ENCODE data around the gene PLAAT3.
"Not testable (repeated sequence)": the region's sequence is repeated elsewhere in the genome, so short reads cannot be mapped to it uniquely, and the experiment has no call there.

The PLAAT3 gene

DNA sequence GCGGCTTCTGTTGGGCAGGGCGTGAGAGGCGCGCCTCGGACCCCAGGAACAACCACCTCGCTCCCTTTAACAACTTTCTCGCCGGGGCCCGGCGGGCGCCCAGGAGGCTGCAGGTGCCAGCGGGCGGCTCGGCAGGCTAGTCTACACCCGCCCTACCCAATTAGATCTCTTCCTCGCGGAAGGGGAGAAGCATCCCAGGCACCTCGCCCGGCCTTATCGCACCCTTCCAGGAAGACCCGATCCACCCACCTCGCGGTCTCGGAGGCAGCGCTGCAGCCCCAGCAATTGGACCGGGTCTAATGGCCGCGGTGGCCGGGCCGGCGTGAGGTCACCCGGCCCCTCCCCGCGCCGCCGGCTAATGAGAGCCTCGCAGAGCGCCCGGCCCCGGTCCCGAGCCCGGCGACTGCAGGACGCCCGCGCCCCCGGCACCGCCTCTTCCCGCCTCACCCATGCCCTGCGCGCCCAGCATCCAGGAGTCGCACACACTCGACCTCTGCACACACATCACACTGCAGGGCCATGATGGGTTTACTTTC is at the start of gene PLAAT3:
PLAAT3 (minus strand) TSS at position 298 of the 536 bp plus-strand sequence. CDS start 419 bp downstream, outside the sequence.
- peak in 1 of 3 donors; percentile 23 for DNase-seq (ENCODE audit: low read depth in 2 of 3, low spot score in 1 of 3)

DNA sequence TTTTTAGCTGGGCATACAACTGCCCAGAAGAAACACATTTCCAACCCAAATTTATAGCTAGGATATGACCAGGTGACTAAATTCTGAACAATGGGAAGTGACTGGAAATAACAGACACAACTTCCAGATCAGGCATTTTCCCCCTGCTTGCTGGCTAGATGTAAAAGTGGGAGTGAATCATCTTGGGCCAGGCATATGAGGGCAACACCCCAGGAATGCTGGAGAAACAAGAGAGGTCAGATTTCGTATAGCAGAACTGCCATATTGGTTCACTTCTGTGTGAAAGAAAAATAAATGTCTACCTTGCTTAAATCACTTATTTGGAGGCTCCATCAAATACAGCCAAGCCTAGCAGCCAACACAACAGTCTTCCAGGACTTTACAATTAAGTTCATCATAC is 49.6 kb upstream of the PLAAT3 start:
- DNase-seq (ENCODE audit: low read depth in 2 of 3, low spot score in 1 of 3) = no peak

DNA sequence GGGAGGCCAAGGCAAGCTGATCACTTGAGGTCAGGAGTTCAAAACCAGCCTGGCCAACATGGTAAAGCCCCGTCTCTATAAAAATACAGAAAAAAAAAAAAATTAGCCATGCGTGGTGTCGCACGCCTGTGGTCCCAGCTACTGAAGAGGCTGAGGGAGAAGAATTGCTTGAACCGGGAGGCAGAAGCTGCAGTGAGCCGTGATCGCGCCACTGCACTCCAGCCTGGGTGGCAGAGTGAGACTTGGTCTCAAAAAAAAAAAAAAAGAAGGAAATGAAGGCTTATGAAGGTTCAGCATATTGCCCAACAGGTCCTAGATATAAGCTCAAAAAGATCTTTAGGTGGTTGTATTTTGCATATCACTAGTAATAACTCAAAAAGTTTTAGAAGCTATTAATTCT is 46.7 kb upstream of the PLAAT3 start:
- DNase-seq (ENCODE audit: low read depth in 2 of 3, low spot score in 1 of 3) = no peak

DNA sequence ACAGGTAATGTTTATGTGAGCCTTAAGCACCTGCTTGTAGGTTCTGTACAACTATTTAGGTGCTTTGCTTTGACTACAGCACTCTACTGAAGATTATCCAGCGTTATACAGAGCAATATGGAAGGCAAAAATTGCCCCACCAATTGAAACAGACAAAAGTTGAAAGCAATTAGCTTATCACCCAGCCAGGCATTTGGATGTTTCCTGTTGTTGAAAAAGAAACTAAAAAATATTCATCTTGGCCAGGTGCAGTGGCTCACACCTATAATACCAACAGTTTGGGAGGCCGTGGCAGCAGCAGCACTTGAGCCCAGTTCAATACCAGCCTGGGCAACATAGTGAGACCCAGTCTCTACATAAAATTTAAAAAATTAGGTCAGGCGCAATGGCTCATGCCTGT is 38.4 kb upstream of the PLAAT3 start:
- no peak for DNase-seq (ENCODE audit: low read depth in 2 of 3, low spot score in 1 of 3)

DNA sequence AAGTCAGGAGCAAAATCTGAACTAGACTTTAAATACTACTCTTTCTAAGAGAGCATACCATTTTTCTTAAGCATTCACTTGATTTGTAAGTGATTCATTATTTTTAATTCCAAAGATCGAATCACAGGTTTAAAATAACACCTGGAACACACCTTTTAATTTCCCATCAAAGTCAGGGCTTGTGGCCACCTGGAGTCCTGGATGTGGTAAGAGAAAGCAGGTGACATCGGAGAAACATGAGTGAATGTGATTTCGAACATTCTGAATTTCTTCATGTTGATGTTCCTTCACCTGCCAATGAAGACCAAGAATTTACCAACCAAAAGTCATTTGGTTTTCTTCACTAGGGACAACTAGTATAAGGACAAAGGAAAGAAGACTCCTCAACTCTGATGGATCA is 29.0 kb upstream of the PLAAT3 start:
- no peak for DNase-seq (ENCODE audit: low read depth in 2 of 3, low spot score in 1 of 3)

DNA sequence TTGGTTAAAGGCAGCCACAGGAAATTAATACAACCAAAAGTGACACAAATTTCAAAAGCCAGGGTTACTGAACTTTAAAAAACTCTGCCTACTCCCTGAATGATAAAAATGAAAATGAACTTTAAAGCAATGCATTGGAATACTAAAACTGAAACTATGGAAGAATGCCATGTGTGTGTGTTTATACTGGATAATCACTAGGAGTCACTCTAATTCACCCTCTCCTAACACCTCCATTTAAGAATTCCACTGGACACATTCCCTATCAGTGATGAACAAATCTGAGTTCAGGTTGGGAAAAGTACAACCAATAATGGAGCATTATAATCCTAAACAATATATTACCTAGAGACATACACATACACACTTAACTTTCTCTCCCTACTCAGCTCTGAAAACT is 27.5 kb upstream of the PLAAT3 start:
- DNase-seq (ENCODE audit: low read depth in 2 of 3, low spot score in 1 of 3) = no peak

DNA sequence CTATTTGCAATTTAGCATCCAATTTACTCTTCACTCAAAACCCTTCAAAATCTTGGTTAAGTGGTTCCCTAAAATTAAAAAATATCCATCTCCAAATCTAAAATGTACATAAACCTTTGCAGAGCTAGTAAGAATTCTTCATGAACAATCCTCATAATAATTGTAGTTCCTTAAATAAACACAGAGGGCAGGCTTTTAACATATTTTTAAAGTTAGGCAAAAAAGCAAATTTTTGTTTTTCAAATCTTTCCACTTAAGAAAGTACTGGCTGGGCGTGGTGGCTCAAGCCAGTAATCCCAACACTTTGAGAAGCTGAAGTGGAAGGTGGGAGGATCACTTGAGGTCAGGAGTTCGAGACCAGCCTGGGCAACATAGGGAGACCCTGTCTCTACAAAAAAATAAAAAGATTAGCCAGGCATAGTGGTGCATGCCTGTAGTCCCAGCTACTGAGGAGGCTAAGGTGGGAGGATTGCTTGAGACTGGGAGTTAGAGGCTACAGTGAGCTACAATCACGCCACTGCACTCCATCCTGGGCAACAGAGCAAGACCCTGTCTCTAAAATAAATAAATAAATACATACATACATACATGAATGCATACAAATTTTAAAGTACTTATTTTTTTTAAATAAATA is 25.1 kb upstream of the PLAAT3 start:
- DNase-seq (ENCODE audit: low read depth in 2 of 3, low spot score in 1 of 3) = no peak

DNA sequence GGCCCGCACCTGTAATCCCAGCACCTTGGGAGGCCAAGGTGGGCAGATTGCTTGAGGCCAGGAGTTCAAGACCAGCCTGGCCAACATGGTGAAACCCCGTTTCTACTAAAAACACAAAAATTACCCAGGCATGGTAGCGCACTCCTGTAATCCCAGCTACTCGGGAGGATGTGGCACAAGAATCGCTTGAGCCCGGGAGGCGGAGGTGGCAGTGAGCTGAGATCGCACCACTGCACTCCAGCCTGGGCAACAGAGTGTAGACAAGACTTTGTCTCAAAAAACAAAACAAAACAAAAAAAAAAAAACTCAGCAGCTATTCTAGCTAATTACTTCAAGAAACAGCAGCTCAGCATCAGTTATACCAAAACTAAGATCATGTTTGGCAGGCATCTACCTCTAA is 24.2 kb upstream of the PLAAT3 start:
- DNase-seq (ENCODE audit: low read depth in 2 of 3, low spot score in 1 of 3) = not testable (repeated sequence)

DNA sequence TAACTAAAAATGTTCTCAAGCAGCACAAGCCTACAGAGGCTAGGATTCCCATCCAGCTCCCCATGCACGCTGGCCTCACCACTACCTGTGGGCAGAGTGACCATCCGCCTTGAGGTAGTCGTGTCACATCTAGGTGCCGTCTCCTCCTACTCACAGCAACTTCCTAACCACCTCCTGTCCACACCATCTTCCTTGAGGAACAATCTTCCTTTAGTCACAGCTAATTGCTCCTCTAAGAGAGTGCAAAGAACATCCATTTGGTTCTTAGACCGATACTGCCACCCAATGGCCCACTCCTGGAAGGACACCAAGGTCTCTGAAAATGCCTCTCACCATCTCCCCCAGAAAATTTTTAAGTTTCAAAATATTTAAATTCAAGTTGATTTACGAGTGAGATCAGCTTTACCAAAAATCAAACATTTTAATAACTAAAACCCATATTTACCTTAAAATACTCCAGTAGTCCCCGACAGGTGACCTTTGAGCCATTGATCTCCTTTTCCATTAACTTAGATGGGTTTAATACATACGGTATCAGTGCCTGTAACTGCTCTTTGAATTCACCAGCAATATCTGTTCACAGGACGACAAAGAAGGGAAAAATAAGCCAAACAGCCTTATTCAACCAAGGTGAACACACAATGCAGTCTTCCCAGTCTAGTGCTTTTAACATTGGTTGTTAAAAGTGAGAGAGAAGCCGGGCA is 21.7 kb upstream of the PLAAT3 start:
- DNase-seq (ENCODE audit: low read depth in 2 of 3, low spot score in 1 of 3) = peak; percentile 39 to 63 (median 41)

DNA sequence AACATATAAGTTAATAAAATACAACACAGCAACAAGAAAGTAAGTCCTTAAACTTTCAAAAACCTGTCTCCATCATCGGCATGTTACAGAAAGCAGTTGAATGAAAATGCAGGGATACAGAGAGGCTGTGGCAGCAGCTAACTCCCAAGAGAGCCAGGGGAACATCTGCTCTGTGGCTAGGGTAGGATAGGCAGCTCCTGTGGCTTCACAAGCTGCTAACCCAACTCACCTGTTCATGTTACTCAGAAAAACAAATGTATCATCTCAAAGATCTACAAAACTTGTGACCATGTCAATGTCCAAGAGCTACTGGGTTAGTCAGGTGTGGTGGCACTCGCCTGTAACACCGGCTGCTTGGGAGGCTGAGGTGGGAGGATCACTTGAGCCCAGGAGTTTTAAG is 15.2 kb upstream of the PLAAT3 start:
- no peak for DNase-seq (ENCODE audit: low read depth in 2 of 3, low spot score in 1 of 3)

DNA sequence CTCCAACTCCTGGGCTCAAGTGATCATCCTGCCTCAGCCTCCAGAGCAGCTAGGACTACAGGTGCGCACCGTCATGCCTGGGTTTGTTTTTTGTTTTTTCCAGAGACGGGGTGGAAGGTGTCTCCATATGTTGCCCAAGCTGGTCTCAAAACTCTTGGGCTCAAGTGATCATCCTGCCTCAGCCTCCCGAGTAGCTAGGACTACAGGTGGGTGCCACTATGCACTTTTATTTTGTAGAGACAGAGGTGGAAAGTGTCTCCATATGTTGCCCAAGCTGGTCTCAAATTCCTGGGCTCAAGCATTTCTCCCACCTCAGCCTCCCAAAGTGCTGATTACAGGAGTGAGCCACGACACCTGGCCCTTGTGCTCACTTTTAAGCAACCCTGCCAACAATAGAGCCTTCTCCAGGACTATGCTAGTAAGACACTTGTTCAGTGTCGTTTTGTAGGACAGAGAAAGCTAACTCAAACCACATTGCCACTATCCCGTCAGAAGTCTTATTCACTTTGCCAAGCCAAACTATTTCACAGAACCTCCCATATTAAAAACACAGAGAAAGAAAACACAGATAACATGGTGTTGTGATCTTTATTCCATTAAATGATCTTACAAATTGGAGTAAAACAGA is 9.4 kb upstream of the PLAAT3 start:
- no peak for DNase-seq (ENCODE audit: low read depth in 2 of 3, low spot score in 1 of 3)

DNA sequence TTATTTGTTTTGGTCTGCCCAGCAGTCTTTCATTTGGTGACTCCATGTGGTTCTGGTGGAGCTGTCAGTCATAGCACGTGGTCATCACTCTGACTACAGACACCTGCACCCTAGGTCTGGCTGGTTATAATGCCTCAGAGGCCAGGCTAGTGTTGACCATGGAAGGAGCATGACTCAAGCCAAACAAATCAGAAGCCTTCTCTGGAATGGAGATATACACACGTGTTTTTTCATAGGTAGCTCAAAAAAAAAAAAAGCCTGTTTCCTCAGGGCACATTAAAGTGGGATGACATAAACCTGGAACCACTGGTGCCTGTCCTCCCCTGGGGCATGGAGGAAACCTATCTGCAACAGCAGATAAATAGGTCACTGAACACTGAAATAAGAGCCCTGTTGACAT is 8.1 kb upstream of the PLAAT3 start:
- no peak for DNase-seq (ENCODE audit: low read depth in 2 of 3, low spot score in 1 of 3)

DNA sequence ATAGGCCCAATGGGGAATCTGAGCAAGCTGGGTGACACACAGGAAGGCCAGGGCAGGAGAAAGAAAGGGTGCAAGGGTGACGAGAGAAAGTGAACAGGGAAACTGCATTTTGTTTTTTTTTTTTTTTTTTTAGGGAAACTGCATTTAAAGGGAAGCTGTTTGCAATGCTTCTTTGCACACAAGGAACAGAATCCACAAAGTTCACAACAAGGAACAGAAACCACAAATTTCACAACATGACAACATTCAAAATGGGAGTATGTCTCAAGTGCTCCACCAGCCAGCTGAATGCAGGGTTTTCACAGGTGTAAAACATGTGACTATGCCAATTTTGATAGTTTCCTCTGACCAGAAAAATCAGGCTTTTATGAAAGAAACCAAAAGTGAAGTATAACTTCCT is 6.8 kb upstream of the PLAAT3 start:
- DNase-seq (ENCODE audit: low read depth in 2 of 3, low spot score in 1 of 3) = no peak

DNA sequence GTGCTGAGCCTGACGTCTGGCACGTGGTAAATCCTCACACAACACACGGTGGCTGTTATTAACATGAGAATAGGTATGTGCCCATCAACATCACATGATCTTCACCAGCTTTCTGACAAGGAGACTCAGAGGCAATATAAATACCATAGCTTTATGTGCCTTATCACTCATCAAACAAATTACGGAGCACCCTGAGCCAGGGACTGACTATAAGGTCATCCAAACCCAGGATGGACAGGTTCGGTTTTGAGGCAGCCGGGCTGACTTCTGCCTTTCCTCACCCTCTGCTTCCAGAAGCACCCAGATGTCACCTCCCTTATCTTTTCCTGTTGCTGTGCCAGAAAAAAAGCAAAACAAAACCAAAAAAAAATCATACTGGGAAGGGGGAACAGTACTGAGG is 5.7 kb upstream of the PLAAT3 start:
- DNase-seq (ENCODE audit: low read depth in 2 of 3, low spot score in 1 of 3) = no peak

DNA sequence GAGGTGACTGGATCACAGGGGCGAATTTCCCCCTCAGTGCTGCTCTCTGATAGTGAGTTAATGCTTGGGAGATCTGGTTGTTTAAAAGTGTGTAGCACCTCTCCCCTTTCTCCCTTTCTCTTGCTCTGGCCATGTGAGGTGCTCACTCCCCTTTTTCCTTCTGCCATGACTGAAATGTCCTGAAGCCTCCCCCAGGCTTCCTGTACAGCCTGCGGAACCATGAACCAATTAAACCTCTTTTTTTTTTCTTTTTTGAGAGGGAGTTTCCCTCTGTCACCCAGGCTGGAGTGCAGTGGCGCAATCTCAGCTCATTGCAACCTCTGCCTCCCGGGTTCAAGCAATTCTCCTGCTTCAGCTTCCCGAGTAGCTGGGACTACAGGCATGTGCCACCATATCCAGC is 3.5 kb upstream of the PLAAT3 start:
- DNase-seq (ENCODE audit: low read depth in 2 of 3, low spot score in 1 of 3) = not testable (repeated sequence)

DNA sequence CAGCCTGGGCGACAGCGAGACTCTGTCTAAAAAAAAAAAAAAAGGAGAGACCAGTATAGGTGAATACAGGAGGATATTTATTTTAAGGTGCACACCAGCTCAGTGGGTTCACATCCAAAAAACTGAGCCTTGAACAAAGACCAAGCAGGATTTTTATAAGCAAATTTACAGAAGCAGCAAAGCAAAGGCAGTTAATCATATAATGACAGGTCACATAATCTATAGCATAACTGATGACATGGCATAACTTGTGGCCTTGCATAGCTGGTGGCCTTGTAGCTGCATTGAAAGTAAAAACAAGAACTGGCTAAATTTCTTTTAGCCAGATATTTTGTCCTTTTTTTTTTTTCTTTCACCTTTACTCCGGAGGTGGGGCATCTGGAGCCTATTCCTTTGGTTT is 2.7 kb upstream of the PLAAT3 start:
- no peak for DNase-seq (ENCODE audit: low read depth in 2 of 3, low spot score in 1 of 3)

DNA sequence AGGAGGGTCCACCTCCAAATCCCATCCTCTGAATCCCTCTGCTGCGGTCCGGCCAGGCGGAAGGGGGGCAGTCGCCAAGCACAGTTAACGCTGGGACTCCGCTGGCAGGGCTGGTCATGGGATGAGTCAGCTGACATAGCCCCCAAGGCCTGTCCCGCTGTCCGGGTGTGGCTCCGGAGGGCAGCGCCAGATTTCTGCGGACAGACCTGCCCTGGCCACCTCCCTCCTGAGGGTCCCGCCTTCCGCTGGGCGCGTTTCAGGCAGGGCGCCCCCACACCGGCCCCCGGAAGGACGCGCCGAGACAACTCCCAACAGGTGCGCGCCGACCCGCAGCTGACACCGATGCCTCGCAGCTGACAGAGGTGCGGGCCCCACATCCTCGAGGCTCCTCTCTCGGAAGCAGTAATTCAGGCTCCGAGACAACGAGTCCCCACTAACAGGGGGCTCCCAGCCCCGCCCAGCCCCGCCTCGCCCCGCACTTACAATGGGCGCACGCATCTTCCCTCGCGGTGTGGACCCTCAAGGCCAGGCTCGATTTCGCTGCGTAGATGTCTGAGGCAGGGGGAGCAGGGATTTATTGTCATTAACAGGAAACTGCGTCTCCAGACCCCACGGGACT is 607 bp downstream of the PLAAT3 start:
- peak in 1 of 3 donors; percentile 16 for DNase-seq (ENCODE audit: low read depth in 2 of 3, low spot score in 1 of 3)

DNA sequence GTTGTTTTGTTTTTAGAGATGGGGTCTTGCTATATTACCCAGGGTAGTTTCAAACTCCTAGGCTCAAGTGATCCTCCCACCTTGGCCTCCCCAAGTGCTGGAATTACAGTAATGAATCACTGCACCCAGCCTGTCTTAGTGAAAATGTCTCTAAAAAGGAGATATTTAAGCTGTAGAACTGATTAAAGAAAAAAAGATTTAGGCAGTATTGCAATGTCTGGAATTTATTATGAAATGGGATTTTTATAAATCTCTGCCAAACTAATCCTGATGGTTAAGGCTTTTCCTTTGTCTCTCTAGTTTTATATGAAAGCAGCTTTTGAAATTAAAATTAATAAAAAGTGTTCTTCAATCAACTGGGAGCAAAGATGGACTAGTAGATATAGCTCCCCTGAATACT is 2.1 kb downstream of the PLAAT3 start:
- DNase-seq (ENCODE audit: low read depth in 2 of 3, low spot score in 1 of 3) = no peak

DNA sequence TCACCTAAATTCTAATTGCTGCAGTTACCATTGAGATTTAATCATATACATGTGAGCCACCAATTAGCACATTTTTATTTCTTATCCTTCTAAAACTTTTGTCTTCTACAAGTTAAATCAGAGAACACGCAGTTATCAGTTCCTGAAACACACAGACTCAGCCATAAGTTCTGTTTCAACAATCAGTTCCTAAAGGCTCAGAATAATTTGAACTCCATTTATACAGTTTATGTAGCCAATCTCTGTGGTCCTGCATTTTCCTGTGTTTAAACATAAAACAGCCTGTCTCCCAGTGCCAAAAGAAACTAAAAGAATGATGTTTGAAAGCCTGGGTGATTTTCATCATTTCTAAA is 2.9 kb downstream of the PLAAT3 start:
- no peak for DNase-seq (ENCODE audit: low read depth in 2 of 3, low spot score in 1 of 3)

DNA sequence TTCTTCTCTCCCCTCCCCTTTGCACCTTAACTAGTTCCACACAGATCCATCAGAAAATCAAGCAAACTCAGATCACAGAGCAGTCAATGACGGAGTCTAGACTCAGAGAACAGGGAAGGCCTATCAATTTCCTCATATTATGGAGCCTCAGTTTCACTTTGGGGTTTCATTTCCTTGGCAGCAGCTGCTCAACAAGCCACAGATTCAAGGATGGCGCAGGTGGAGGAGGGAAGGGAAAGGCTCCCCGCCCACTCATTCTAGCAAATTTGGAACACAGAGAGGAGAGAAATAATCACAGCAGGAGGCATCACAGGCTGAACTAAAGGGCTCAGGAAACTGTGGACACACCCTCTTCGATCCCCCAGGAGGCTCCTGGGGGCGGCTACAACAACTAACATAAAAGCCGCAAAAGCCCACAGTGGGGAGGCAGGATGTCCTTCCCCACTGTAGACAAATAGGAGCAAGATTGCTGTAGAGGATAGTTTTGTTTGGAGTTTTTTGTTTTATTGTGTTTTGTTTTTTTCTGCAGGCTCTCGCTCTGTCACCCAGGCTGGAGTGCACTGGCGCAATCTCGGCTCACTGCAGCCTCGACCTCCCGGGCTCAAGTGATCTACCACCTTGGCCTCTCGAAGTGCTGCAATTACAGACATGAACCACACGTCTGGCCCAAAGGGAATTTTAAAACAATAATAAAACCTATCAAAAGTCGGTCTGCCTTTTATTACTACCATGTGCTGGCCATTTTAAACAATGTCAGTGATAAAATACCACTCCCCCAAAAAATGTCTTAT is 3.4 kb downstream of the PLAAT3 start:
- no peak for DNase-seq (ENCODE audit: low read depth in 2 of 3, low spot score in 1 of 3)

DNA sequence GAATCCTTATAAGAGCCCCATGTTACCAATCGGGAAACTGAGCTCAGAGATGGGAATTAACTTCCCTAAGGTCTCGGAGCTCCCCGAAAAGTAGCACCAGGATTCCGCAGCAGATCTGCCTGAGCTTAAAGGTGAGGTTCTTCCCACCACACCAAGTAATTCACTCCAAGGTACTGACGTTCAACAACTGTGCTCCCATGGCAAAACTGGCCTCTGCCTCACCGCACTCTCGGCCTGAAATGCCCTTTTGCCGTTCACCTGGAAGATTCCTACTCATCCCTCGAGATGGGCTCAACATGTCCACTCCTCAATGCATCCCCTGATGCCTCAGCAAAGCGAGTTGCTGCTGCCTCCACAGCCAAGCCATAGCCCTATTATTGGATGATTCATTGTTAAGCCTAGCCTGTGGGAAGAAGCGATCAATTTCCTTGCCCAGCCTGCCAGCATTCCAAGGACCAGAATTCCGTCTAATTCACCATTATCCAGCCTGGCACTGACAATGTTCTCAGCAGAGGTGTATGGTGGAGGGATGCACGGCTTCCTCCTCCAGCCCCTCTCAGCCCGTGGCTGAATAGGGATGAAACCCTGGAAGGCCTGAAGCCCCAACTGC is 4.2 kb downstream of the PLAAT3 start:
- no peak for DNase-seq (ENCODE audit: low read depth in 2 of 3, low spot score in 1 of 3)
